SIG-M5 treated with dmso at 0.1 percent for 504 hours (cell line): ENCODE data around the gene SH2D1B.
"Not testable (repeated sequence)": the region's sequence is repeated elsewhere in the genome, so short reads cannot be mapped to it uniquely, and the experiment has no call there.

ENCODE experiments used
- DNase-seq: peaks from one replicate; lab custom pipeline; 2025; ENCODE audit not compliant: unreplicated experiment; lab: John Stamatoyannopoulos, UW

SH2D1B gene

GRCh38 chr1:162412002-162412401 lies at the start of gene SH2D1B:
Gene SH2D1B (minus strand): TSS chr1:162412136. CDS start chr1:162412016, 120 bp downstream.
- DNase-seq: no peak

GRCh38 chr1:162458236-162458635 lies 46.3 kb upstream of the SH2D1B start:
- DNase-seq: no peak

- no peak for DNase-seq
These were observed 44.4 kb upstream of the SH2D1B start for GRCh38 chr1:162456323-162456722.

- DNase-seq: not testable (repeated sequence)
These were observed 42.4 kb upstream of the SH2D1B start for GRCh38 chr1:162454361-162454760.

- DNase-seq: no peak
These were observed 35.0 kb upstream of the SH2D1B start for GRCh38 chr1:162446946-162447345.

- peak; percentile 4 for DNase-seq
These were observed 33.0 kb upstream of the SH2D1B start for GRCh38 chr1:162444903-162445302.

GRCh38 chr1:162432977-162433713 lies 21.2 kb upstream of the SH2D1B start:
- DNase-seq: not testable (repeated sequence)

GRCh38 chr1:162430583-162430982 lies 18.6 kb upstream of the SH2D1B start:
- no peak for DNase-seq

GRCh38 chr1:162422662-162423375 lies 10.9 kb upstream of the SH2D1B start:
- DNase-seq: peak; percentile 97

- no peak for DNase-seq
These were observed 9.6 kb upstream of the SH2D1B start for GRCh38 chr1:162421258-162422164.

- DNase-seq: no peak
These were observed 8.2 kb upstream of the SH2D1B start for GRCh38 chr1:162420120-162420519.

GRCh38 chr1:162419450-162419931 lies 7.6 kb upstream of the SH2D1B start:
- DNase-seq: not testable (repeated sequence)

- DNase-seq: not testable (repeated sequence)
These were observed 6.6 kb upstream of the SH2D1B start for GRCh38 chr1:162418584-162418983.

- DNase-seq: no peak
These were observed 5.7 kb upstream of the SH2D1B start for GRCh38 chr1:162417650-162418049.

- DNase-seq: no peak
These were observed 5.0 kb upstream of the SH2D1B start for GRCh38 chr1:162416909-162417308.

GRCh38 chr1:162416215-162416614 lies 4.3 kb upstream of the SH2D1B start:
- DNase-seq: no peak

GRCh38 chr1:162407539-162407938 lies 4.4 kb downstream of the SH2D1B start:
- no peak for DNase-seq

- DNase-seq: no peak
These were observed 5.1 kb downstream of the SH2D1B start for GRCh38 chr1:162406811-162407210.

GRCh38 chr1:162405800-162406199 lies 6.1 kb downstream of the SH2D1B start:
- no peak for DNase-seq

- DNase-seq: no peak
These were observed 7.3 kb downstream of the SH2D1B start for GRCh38 chr1:162404550-162405160.
